Neuron (in vitro differentiated cells): ENCODE measurements around the gene ICE2.

Experiments
- H2AFZ ChIP-seq: one replicate; pipeline ENCODE4 v1.6.1; 2013; ENCODE audit warnings: low read depth, mild to moderate bottlenecking, inconsistent platforms, low read length, moderate library complexity
- H3K27me3 ChIP-seq: one replicate; pipeline ENCODE4 v1.6.1; 2013; ENCODE audit warnings: low read length; ENCODE audit not compliant: insufficient read depth
- H3K36me3 ChIP-seq: one replicate; pipeline ENCODE4 v1.6.1; 2013; ENCODE audit warnings: low read length; ENCODE audit not compliant: insufficient read depth
- H3K4me1 ChIP-seq: one replicate; pipeline ENCODE4 v1.6.1; 2013; ENCODE audit warnings: low read length; ENCODE audit not compliant: insufficient read depth
- H3K4me3 ChIP-seq: 2 replicates; pipeline ENCODE4 v1.5.1; 2013; ENCODE audit warnings: mild to moderate bottlenecking, low read length, moderate library complexity
- H3K9me3 ChIP-seq: one replicate; pipeline ENCODE4 v1.6.1; 2013; ENCODE audit warnings: low read length

Gene ICE2

GRCh38 chr15:60394689-60395097 is 84.2 kb downstream of the ICE2 start:
- Histone ChIP-seq H3K9me3 (no peaks in the 10 kb centered on the region), H2AFZ (no peak overlapping the region), H3K4me3 (no peak overlapping the region), H3K36me3 (no peaks in the 10 kb centered on the region), H3K4me1 (peaks cover 53% of the 10 kb centered on the region), H3K27me3 (no peaks in the 10 kb centered on the region)

GRCh38 chr15:60392986-60393790 is 85.8 kb downstream of the ICE2 start:
- no peaks in the 10 kb centered on the region for H3K36me3 ChIP-seq
- H2AFZ ChIP-seq, result no peak overlapping the region
- H3K27me3 ChIP-seq, result no peaks in the 10 kb centered on the region
- no peaks in the 10 kb centered on the region for H3K9me3 ChIP-seq
- peaks cover 45% of the 10 kb centered on the region for H3K4me1 ChIP-seq
- H3K4me3 ChIP-seq, result no peak overlapping the region

GRCh38 chr15:60392601-60392985 is 86.3 kb downstream of the ICE2 start:
- H3K9me3 ChIP-seq, result no peaks in the 10 kb centered on the region
- peaks cover 45% of the 10 kb centered on the region for H3K4me1 ChIP-seq
- H2AFZ ChIP-seq, result no peak overlapping the region
- no peaks in the 10 kb centered on the region for H3K27me3 ChIP-seq
- H3K36me3 ChIP-seq, result no peaks in the 10 kb centered on the region
- H3K4me3 ChIP-seq, result no peak overlapping the region

GRCh38 chr15:60391722-60392315 is 87.1 kb downstream of the ICE2 start:
- Histone ChIP-seq H3K4me3 (no peak overlapping the region), H3K27me3 (no peaks in the 10 kb centered on the region), H3K9me3 (peaks cover 2% of the 10 kb centered on the region), H3K4me1 (peaks cover 45% of the 10 kb centered on the region), H2AFZ (no peak overlapping the region), H3K36me3 (no peaks in the 10 kb centered on the region)

GRCh38 chr15:60390871-60391501 is 88.0 kb downstream of the ICE2 start:
- peaks cover 45% of the 10 kb centered on the region for H3K4me1 ChIP-seq
- H3K36me3 ChIP-seq, result no peaks in the 10 kb centered on the region
- no peak overlapping the region for H3K4me3 ChIP-seq
- H3K9me3 ChIP-seq, result peaks cover 2% of the 10 kb centered on the region
- no peaks in the 10 kb centered on the region for H3K27me3 ChIP-seq
- H2AFZ ChIP-seq, result no peak overlapping the region

- H3K27me3 ChIP-seq, result no peaks in the 10 kb centered on the region
- no peak overlapping the region for H3K4me3 ChIP-seq
- peaks cover 39% of the 10 kb centered on the region for H3K4me1 ChIP-seq
Observed at GRCh38 chr15:60390231-60390630, 88.7 kb downstream of the ICE2 start.

GRCh38 chr15:60389261-60390077 is 89.5 kb downstream of the ICE2 start:
- Histone ChIP-seq H3K36me3 (no peaks in the 10 kb centered on the region), H3K4me1 (peaks cover 32% of the 10 kb centered on the region), H3K9me3 (peaks cover 2% of the 10 kb centered on the region), H2AFZ (no peak overlapping the region), H3K4me3 (no peak overlapping the region), H3K27me3 (no peaks in the 10 kb centered on the region)

More at GRCh38 chr15:60390231-60390630, 88.7 kb downstream of the ICE2 start:
- Histone ChIP-seq H2AFZ (no peak overlapping the region), H3K36me3 (no peaks in the 10 kb centered on the region), H3K9me3 (peaks cover 2% of the 10 kb centered on the region)

GRCh38 chr15:60387321-60387720 is 91.6 kb downstream of the ICE2 start:
- Histone ChIP-seq H3K36me3 (no peaks in the 10 kb centered on the region), H2AFZ (no peak overlapping the region), H3K4me1 (peaks cover 22% of the 10 kb centered on the region), H3K4me3 (no peak overlapping the region), H3K9me3 (peaks cover 2% of the 10 kb centered on the region), H3K27me3 (no peaks in the 10 kb centered on the region)

- peaks cover 2% of the 10 kb centered on the region for H3K9me3 ChIP-seq
- no peaks in the 10 kb centered on the region for H3K36me3 ChIP-seq
- no peaks in the 10 kb centered on the region for H3K27me3 ChIP-seq
Observed at GRCh38 chr15:60386615-60387014, 92.3 kb downstream of the ICE2 start.

GRCh38 chr15:60385620-60386552 is 93.1 kb downstream of the ICE2 start:
- Histone ChIP-seq H3K27me3 (no peaks in the 10 kb centered on the region), H2AFZ (no peak overlapping the region), H3K9me3 (peaks cover 2% of the 10 kb centered on the region), H3K36me3 (no peaks in the 10 kb centered on the region), H3K4me3 (no peak overlapping the region), H3K4me1 (peaks cover 11% of the 10 kb centered on the region)

More at GRCh38 chr15:60386615-60387014, 92.3 kb downstream of the ICE2 start:
- H3K4me1 ChIP-seq, result peaks cover 16% of the 10 kb centered on the region
- H2AFZ ChIP-seq, result no peak overlapping the region
- no peak overlapping the region for H3K4me3 ChIP-seq

GRCh38 chr15:60384526-60385126 is 94.3 kb downstream of the ICE2 start:
- peaks cover 2% of the 10 kb centered on the region for H3K9me3 ChIP-seq
- H3K27me3 ChIP-seq, result no peaks in the 10 kb centered on the region
- H3K36me3 ChIP-seq, result no peaks in the 10 kb centered on the region
- peaks cover 9% of the 10 kb centered on the region for H3K4me1 ChIP-seq
- no peak overlapping the region for H2AFZ ChIP-seq
- no peak overlapping the region for H3K4me3 ChIP-seq

GRCh38 chr15:60384053-60384452 is 94.9 kb downstream of the ICE2 start:
- Histone ChIP-seq H2AFZ (no peak overlapping the region), H3K9me3 (peaks cover 2% of the 10 kb centered on the region), H3K27me3 (no peaks in the 10 kb centered on the region), H3K4me1 (peaks cover 13% of the 10 kb centered on the region), H3K4me3 (no peak overlapping the region), H3K36me3 (no peaks in the 10 kb centered on the region)
